Measurements from ENCODE around the gene SERTAD2. TPM values are rescaled to one million over a fixed set of nuclear protein-coding genes. Genes with fewer than 3 reads are reported as not detected.
A peak's percentile ranks its signal among the peaks of the same experiment; 100 is the strongest.

Gene SERTAD2
- total RNA-seq, result 10 to 100 TPM; 24.3 to 53.7 TPM

- Mint-ChIP-seq H3K4me1 (peaks cover 53% of the 10 kb centered on the region), H3K4me3 (peak within 1 kb of the TSS; percentile 83), H3K27me3 (no peaks in the 10 kb centered on the region), H3K27ac (peak within 1 kb of the TSS; percentile 91), H3K9me3 (ENCODE audit: low read depth) (no peaks in the 10 kb centered on the region), H3K36me3 (no peaks in the 10 kb centered on the region)
- DNase-seq (peak; percentile 88), ATAC-seq (peak; percentile 89)
- CTCF ChIA-PET, result interaction anchor here (0.6 to 6.0 kb wide), 29 partner anchors 9 to 411 kb away, joined by 3 to 69 read pairs (median 6); partner anchors contain the start of gene AFTPH
Measured at GRCh38 chr2:64653109-64654062, at the start of gene SERTAD2. Gene SERTAD2 (minus strand): TSS chr2:64653913. CDS start chr2:64636871, 17,042 bp downstream.

GRCh38 chr2:64700133-64700809, 46.6 kb upstream of the SERTAD2 start:
- DNase-seq (no peak), ATAC-seq (peak; percentile 46)
- H3K4me3 Mint-ChIP-seq, result peak overlapping the region; percentile 54
- no peaks in the 10 kb centered on the region for H3K27me3 Mint-ChIP-seq
- H3K27ac Mint-ChIP-seq, result peak overlapping the region; percentile 93
- CTCF ChIA-PET, result interaction anchor here (0.6 to 1.9 kb wide), 8 partner anchors 11 to 569 kb away, joined by 3 to 5 read pairs (median 4); no protein-coding TSS in a partner anchor
- H3K9me3 Mint-ChIP-seq (ENCODE audit: low read depth), result no peaks in the 10 kb centered on the region
- H3K4me1 Mint-ChIP-seq, result peaks cover 58% of the 10 kb centered on the region
- H3K36me3 Mint-ChIP-seq, result peaks cover 25% of the 10 kb centered on the region

- Mint-ChIP-seq H3K27me3 (no peaks in the 10 kb centered on the region), H3K36me3 (peaks cover 24% of the 10 kb centered on the region), H3K4me1 (peaks cover 58% of the 10 kb centered on the region), H3K27ac (peak overlapping the region; percentile 93), H3K9me3 (ENCODE audit: low read depth) (no peaks in the 10 kb centered on the region), H3K4me3 (peak overlapping the region; percentile 54)
- CTCF ChIA-PET, result interaction anchor here (0.7 to 2.0 kb wide), 5 partner anchors 11 to 213 kb away, joined by 3 to 5 read pairs (median 5); no protein-coding TSS in a partner anchor
- ATAC-seq (peak; percentile 7), DNase-seq (peak; percentile 62)
Measured at GRCh38 chr2:64699712-64700111, 46.0 kb upstream of the SERTAD2 start.

- peaks cover 57% of the 10 kb centered on the region for H3K4me1 Mint-ChIP-seq
- CTCF ChIA-PET, result interaction anchor here (1.2 to 2.0 kb wide), 3 partner anchors 43 to 52 kb away, joined by 5 to 6 read pairs (median 5); no protein-coding TSS in a partner anchor
Measured at GRCh38 chr2:64698668-64699444, 45.1 kb upstream of the SERTAD2 start.

GRCh38 chr2:64698177-64698643, 44.5 kb upstream of the SERTAD2 start:
- no peak for ATAC-seq

More at GRCh38 chr2:64698668-64699444, 45.1 kb upstream of the SERTAD2 start:
- ATAC-seq (peak; percentile 94), DNase-seq (no peak)
- no peaks in the 10 kb centered on the region for H3K27me3 Mint-ChIP-seq
- peak overlapping the region; percentile 51 for H3K4me3 Mint-ChIP-seq
- peaks cover 25% of the 10 kb centered on the region for H3K36me3 Mint-ChIP-seq
- no peaks in the 10 kb centered on the region for H3K9me3 Mint-ChIP-seq (ENCODE audit: low read depth)
- peak overlapping the region; percentile 93 for H3K27ac Mint-ChIP-seq

GRCh38 chr2:64697297-64698176, 43.8 kb upstream of the SERTAD2 start:
- Mint-ChIP-seq H3K9me3 (ENCODE audit: low read depth) (peaks cover 2% of the 10 kb centered on the region), H3K4me1 (peaks cover 57% of the 10 kb centered on the region), H3K36me3 (peaks cover 30% of the 10 kb centered on the region), H3K27ac (peak overlapping the region; percentile 93), H3K27me3 (no peaks in the 10 kb centered on the region), H3K4me3 (no peak overlapping the region)
- CTCF ChIA-PET, result interaction anchor here (1.3 to 2.0 kb wide), 2 partner anchors 37 to 42 kb away, joined by 3 to 5 read pairs; no protein-coding TSS in a partner anchor
- DNase-seq, result no peak
- ATAC-seq, result no peak

More at GRCh38 chr2:64698177-64698643, 44.5 kb upstream of the SERTAD2 start:
- peaks cover 57% of the 10 kb centered on the region for H3K4me1 Mint-ChIP-seq
- H3K27me3 Mint-ChIP-seq, result no peaks in the 10 kb centered on the region
- peaks cover 28% of the 10 kb centered on the region for H3K36me3 Mint-ChIP-seq
- DNase-seq, result no peak
- peaks cover 2% of the 10 kb centered on the region for H3K9me3 Mint-ChIP-seq (ENCODE audit: low read depth)
- CTCF ChIA-PET, result interaction anchor here (1.2 to 2.0 kb wide), 3 partner anchors 43 to 52 kb away, joined by 5 to 6 read pairs (median 5); no protein-coding TSS in a partner anchor
- H3K27ac Mint-ChIP-seq, result peak overlapping the region; percentile 93
- H3K4me3 Mint-ChIP-seq, result peak overlapping the region; percentile 51

- Mint-ChIP-seq H3K27ac (no peak overlapping the region), H3K9me3 (ENCODE audit: low read depth) (peaks cover 2% of the 10 kb centered on the region), H3K36me3 (peaks cover 29% of the 10 kb centered on the region), H3K4me3 (no peak overlapping the region), H3K4me1 (peaks cover 57% of the 10 kb centered on the region), H3K27me3 (no peaks in the 10 kb centered on the region)
- no peak for DNase-seq
- no peak for ATAC-seq
- CTCF ChIA-PET, result interaction anchor here (1.3 to 2.7 kb wide), 3 partner anchors 30 to 43 kb away, joined by 3 to 12 read pairs (median 3); partner anchors contain the start of gene SERTAD2
Measured at GRCh38 chr2:64696636-64697035, 42.9 kb upstream of the SERTAD2 start.

GRCh38 chr2:64695721-64696261, 42.1 kb upstream of the SERTAD2 start:
- Mint-ChIP-seq H3K4me1 (peaks cover 52% of the 10 kb centered on the region), H3K27ac (no peak overlapping the region)

GRCh38 chr2:64692401-64692800, 38.7 kb upstream of the SERTAD2 start:
- Mint-ChIP-seq H3K4me1 (peaks cover 20% of the 10 kb centered on the region), H3K36me3 (peaks cover 20% of the 10 kb centered on the region), H3K27me3 (peaks cover 2% of the 10 kb centered on the region), H3K9me3 (ENCODE audit: low read depth) (peaks cover 2% of the 10 kb centered on the region), H3K27ac (no peak overlapping the region), H3K4me3 (no peak overlapping the region)
- DNase-seq (no peak), ATAC-seq (no peak)
- CTCF ChIA-PET, result interaction anchor here (0.7 to 1.2 kb wide), 4 partner anchors 12 to 55 kb away, joined by 3 to 4 read pairs (median 3); no protein-coding TSS in a partner anchor

More at GRCh38 chr2:64695721-64696261, 42.1 kb upstream of the SERTAD2 start:
- peaks cover 23% of the 10 kb centered on the region for H3K36me3 Mint-ChIP-seq
- peaks cover 2% of the 10 kb centered on the region for H3K27me3 Mint-ChIP-seq
- H3K4me3 Mint-ChIP-seq, result no peak overlapping the region
- CTCF ChIA-PET, result interaction anchor here (0.7 to 2.7 kb wide), 5 partner anchors 11 to 43 kb away, joined by 3 to 12 read pairs (median 3); partner anchors contain the start of gene SERTAD2
- peaks cover 2% of the 10 kb centered on the region for H3K9me3 Mint-ChIP-seq (ENCODE audit: low read depth)
- DNase-seq, result no peak
- no peak for ATAC-seq

GRCh38 chr2:64688909-64689308, 35.2 kb upstream of the SERTAD2 start:
- DNase-seq (no peak), ATAC-seq (no peak)
- Mint-ChIP-seq H3K9me3 (ENCODE audit: low read depth) (peaks cover 2% of the 10 kb centered on the region), H3K27me3 (peaks cover 2% of the 10 kb centered on the region), H3K27ac (no peak overlapping the region), H3K36me3 (peaks cover 12% of the 10 kb centered on the region), H3K4me1 (no peaks in the 10 kb centered on the region), H3K4me3 (no peak overlapping the region)
- CTCF ChIA-PET, result interaction anchor here (1.2 to 2.1 kb wide), 2 partner anchors 12 to 25 kb away, joined by 3 to 7 read pairs; no protein-coding TSS in a partner anchor

GRCh38 chr2:64686283-64686956, 32.7 kb upstream of the SERTAD2 start:
- Mint-ChIP-seq H3K27ac (no peak overlapping the region), H3K9me3 (ENCODE audit: low read depth) (no peaks in the 10 kb centered on the region), H3K36me3 (peaks cover 4% of the 10 kb centered on the region), H3K4me3 (no peak overlapping the region), H3K27me3 (peaks cover 2% of the 10 kb centered on the region), H3K4me1 (no peaks in the 10 kb centered on the region)
- DNase-seq (no peak), ATAC-seq (no peak)
- CTCF ChIA-PET, result interaction anchor here (0.7 to 1.2 kb wide), 2 partner anchors 18 to 19 kb away, joined by 3 to 4 read pairs; no protein-coding TSS in a partner anchor
